A549 (cell line): ENCODE results near the gene LARGE2. TPM values are rescaled to one million over a fixed set of nuclear protein-coding genes. Genes with fewer than 3 reads are reported as not detected.

Source experiments
- ATAC-seq, 2 experiments: fragments of 200-7000 bp in 1 of 2; fragments of >200 bp in 1 of 2; cut with Nextera tagmentation in 1 of 2; cut with Tn5 transposase in 1 of 2; 3 replicates each; pipeline versions ENCODE4 v1.8.0 to v1.9.1; 2018 to 2020; ENCODE audit warnings: mild to moderate bottlenecking in 1 of 2, moderate library complexity in 1 of 2
- CTCF ChIA-PET: fragments of 300-600 bp; sonication (Branson Sonifier 250); formaldehyde crosslinking; extraction: SDS; loops from one replicate; lab custom pipeline; 2021; ENCODE audit warnings: antibody characterized with exemption, inconsistent platforms; lab: Yijun Ruan, JAX
- POLR2A ChIA-PET: fragments of 350-600 bp; formaldehyde crosslinking; extraction: SDS; loops from one replicate; lab custom pipeline; 2021; ENCODE audit warnings: antibody characterized with exemption, inconsistent platforms; lab: Yijun Ruan, JAX
- DNase-seq, 2 experiments: peaks; one replicate each; pipeline versions ENCODE4 v3.0.0 to v3.0.0-alpha.2; 2011 to 2016; ENCODE audit warnings: low read depth in 1 of 2, low spot score in 1 of 2
- FAIRE-seq: peaks from 2 replicates; lab custom pipeline; 2011; peaks lifted over from hg19 to GRCh38; lab: Jason Lieb, UNC
- H3K27ac ChIP-seq, 2 experiments: fragments of >200 bp; sonication (Bioruptor Twin); formaldehyde crosslinking; 3 replicates each; pipeline ENCODE4 v1.5.1; 2016 to 2017
- H3K4me1 ChIP-seq: fragments of >200 bp; sonication (Bioruptor Twin); formaldehyde crosslinking; 3 replicates; pipeline ENCODE4 v1.6.1; 2016
- H3K4me2 ChIP-seq: fragments of >200 bp; sonication (Bioruptor Twin); formaldehyde crosslinking; 3 replicates; pipeline ENCODE4 v1.6.1; 2016
- H3K4me3 ChIP-seq: fragments of >200 bp; sonication (Bioruptor Twin); formaldehyde crosslinking; 3 replicates; pipeline ENCODE4 v1.5.1; 2016
- H3K9me3 ChIP-seq: fragments of >200 bp; sonication (Bioruptor Twin); formaldehyde crosslinking; 3 replicates; pipeline ENCODE4 v1.6.1; 2016
- ATOH8 ChIP-seq: fragments of 250-450 bp; sonication (Bioruptor Pico); IDR thresholded peaks from 2 replicates; pipeline ENCODE4 v1.5.0; 2020; ENCODE audit warnings: low read depth, mild to moderate bottlenecking, moderate library complexity
- CBX2 ChIP-seq: fragments of 200-600 bp; sonication (generic); IDR thresholded peaks from 2 replicates; pipeline ENCODE4 v1.6.1; 2016; ENCODE audit warnings: low read depth, mild to moderate bottlenecking, borderline replicate concordance
- CBX8 ChIP-seq: fragments of 200-600 bp; sonication (generic); IDR thresholded peaks from 2 replicates; pipeline ENCODE4 v1.6.1; 2016
- EHMT2 ChIP-seq: fragments of 200-600 bp; sonication (generic); IDR thresholded peaks from 2 replicates; pipeline ENCODE4 v1.6.1; 2016; ENCODE audit warnings: antibody characterized with exemption, low read depth, mild to moderate bottlenecking, moderate library complexity
- EP300 ChIP-seq, 2 experiments: fragments of >200 bp; sonication (Bioruptor Twin); formaldehyde crosslinking; IDR thresholded peaks; 2 replicates in 1 of 2; 3 replicates in 1 of 2; pipeline ENCODE4 v1.6.1; 2016 to 2017
- FOSB ChIP-seq: fragments of 250-450 bp; sonication (Bioruptor Pico); IDR thresholded peaks from 2 replicates; pipeline ENCODE4 v1.5.0; 2020; ENCODE audit warnings: mild to moderate bottlenecking, moderate library complexity
- FOSL2 ChIP-seq, 2 experiments: fragments of 450-650 bp in 1 of 2; fragments of >200 bp in 1 of 2; sonication (Bioruptor Twin) in 1 of 2; formaldehyde crosslinking; IDR thresholded peaks; 2 replicates each; pipeline versions ENCODE4 v1.5.0 to v1.6.1; 2016 to 2020; ENCODE audit warnings: mild to moderate bottlenecking in 1 of 2, moderate library complexity in 1 of 2
- HDAC2 ChIP-seq: fragments of 200-600 bp; sonication (generic); IDR thresholded peaks from 2 replicates; pipeline ENCODE4 v1.6.1; 2016
- HES2 ChIP-seq: fragments of >200 bp; sonication (Bioruptor Twin); formaldehyde crosslinking; IDR thresholded peaks from 2 replicates; pipeline ENCODE4 v1.6.1; 2016
- HOXB5 ChIP-seq: fragments of 250-450 bp; sonication (Bioruptor Pico); IDR thresholded peaks from 2 replicates; pipeline ENCODE4 v1.5.0; 2020; ENCODE audit warnings: mild to moderate bottlenecking, moderate library complexity
- JUNB ChIP-seq: fragments of >200 bp; sonication (Bioruptor Twin); formaldehyde crosslinking; IDR thresholded peaks from 2 replicates; pipeline ENCODE4 v1.6.1; 2016
- KDM5A ChIP-seq: fragments of 200-600 bp; sonication (generic); IDR thresholded peaks from 2 replicates; pipeline ENCODE4 v1.6.1; 2016; ENCODE audit warnings: antibody characterized with exemption, mild to moderate bottlenecking
- MAFK ChIP-seq: fragments of 450-650 bp; IDR thresholded peaks from 2 replicates; pipeline ENCODE4 v1.6.1; 2014; ENCODE audit not compliant: partially characterized antibody
- NFE2L2 ChIP-seq: fragments of 150-350 bp; conservative IDR thresholded peaks from 2 replicates; pipeline ENCODE4 v1.6.1; 2014; ENCODE audit warnings: low read length
- POLR2A ChIP-seq: IDR thresholded peaks from 2 replicates; pipeline ENCODE4 v1.6.1; 2012; ENCODE audit warnings: mild to moderate bottlenecking, low read length
- POLR2AphosphoS2 ChIP-seq: conservative IDR thresholded peaks from 2 replicates; pipeline ENCODE4 v1.6.1; 2012; ENCODE audit warnings: low read length, improper control_type of control experiment, inconsistent platforms
- RCOR1 ChIP-seq: fragments of 150-350 bp; IDR thresholded peaks from 2 replicates; pipeline ENCODE4 v1.6.1; 2014; ENCODE audit warnings: antibody characterized with exemption, low read length, low read depth
- REST ChIP-seq: fragments of 200-600 bp; sonication (generic); IDR thresholded peaks from 2 replicates; pipeline ENCODE4 v1.6.1; 2016; ENCODE audit warnings: antibody characterized with exemption, mild to moderate bottlenecking, moderate library complexity
- TP53 ChIP-seq: fragments of 250-450 bp; sonication (Bioruptor Pico); IDR thresholded peaks from 2 replicates; pipeline ENCODE4 v1.5.0; 2021; ENCODE audit warnings: mild to moderate bottlenecking, moderate library complexity
- ZC3H11A ChIP-seq: fragments of 450-650 bp; IDR thresholded peaks from 2 replicates; pipeline ENCODE4 v1.6.1; 2014; ENCODE audit warnings: antibody characterized with exemption, mild to moderate bottlenecking
- ZNF302 ChIP-seq: fragments of 250-450 bp; sonication (Bioruptor Pico); IDR thresholded peaks from 2 replicates; pipeline ENCODE4 v1.9.0; 2021; ENCODE audit warnings: inconsistent platforms, mild to moderate bottlenecking, moderate library complexity
- WGBS: methylation state at CpG from one replicate; pipeline ENCODE4 v1.1.6; 2017; ENCODE audit errors: missing lambda C conversion rate; 5-methylcytosine and 5-hydroxymethylcytosine counted together
- polyA plus RNA-seq, 4 experiments: library from polyadenylated mRNA; depleted of rRNA in 3 of 4; stranded (reverse); fragments of >200 nt; fragmentation: RNase III in 1 of 4; extraction: RNeasy Plus Mini Kit Qiagen cat#74134 plus additional on column Dnase treatment in 1 of 4; gene quantifications; 2 replicates in 3 of 4; 3 replicates in 1 of 4; pipeline ENCODE4 v1.2.3, GENCODE V29; 2011 to 2017
- TF ChIP-seq, protein P1 (sequence below): IDR thresholded peaks from 2 replicates; pipeline ENCODE4 v1.6.1; 2012; ENCODE audit warnings: low read depth, borderline replicate concordance
- TF ChIP-seq, protein P2 (sequence below): fragments of >200 bp; sonication (Bioruptor Twin); formaldehyde crosslinking; IDR thresholded peaks from 3 replicates; pipeline ENCODE4 v1.5.1; 2016
- TF ChIP-seq, protein P3 (sequence below): IDR thresholded peaks from 2 replicates; pipeline ENCODE4 v1.6.1; 2012

LARGE2 gene
- polyA plus RNA-seq, 2 of the 4 experiments (the other 2 are of a cell fraction), result 0.97 to 2.3 TPM

- TF ChIP-seq HDAC2 (no peak), ZNF302 (no peak), NFE2L2 (no peak), ZC3H11A (no peak), MAFK (no peak), CBX8 (no peak), POLR2A (no peak), HES2 (no peak), FOSL2 (IDR thresholded peaks at IDR 0.05) (no peak), FOSL2 (CRISPR knock-in tag; IDR thresholded peaks at IDR 0.05) (no peak), EP300 (IDR thresholded peaks at IDR 0.05) (no peak), JUNB (no peak), EHMT2 (no peak), ATOH8 (no peak), POLR2AphosphoS2 (no peak)
- TF ChIP-seq, protein P1, sequence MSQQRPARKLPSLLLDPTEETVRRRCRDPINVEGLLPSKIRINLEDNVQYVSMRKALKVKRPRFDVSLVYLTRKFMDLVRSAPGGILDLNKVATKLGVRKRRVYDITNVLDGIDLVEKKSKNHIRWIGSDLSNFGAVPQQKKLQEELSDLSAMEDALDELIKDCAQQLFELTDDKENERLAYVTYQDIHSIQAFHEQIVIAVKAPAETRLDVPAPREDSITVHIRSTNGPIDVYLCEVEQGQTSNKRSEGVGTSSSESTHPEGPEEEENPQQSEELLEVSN, result no peak
- TF ChIP-seq, protein P2, sequence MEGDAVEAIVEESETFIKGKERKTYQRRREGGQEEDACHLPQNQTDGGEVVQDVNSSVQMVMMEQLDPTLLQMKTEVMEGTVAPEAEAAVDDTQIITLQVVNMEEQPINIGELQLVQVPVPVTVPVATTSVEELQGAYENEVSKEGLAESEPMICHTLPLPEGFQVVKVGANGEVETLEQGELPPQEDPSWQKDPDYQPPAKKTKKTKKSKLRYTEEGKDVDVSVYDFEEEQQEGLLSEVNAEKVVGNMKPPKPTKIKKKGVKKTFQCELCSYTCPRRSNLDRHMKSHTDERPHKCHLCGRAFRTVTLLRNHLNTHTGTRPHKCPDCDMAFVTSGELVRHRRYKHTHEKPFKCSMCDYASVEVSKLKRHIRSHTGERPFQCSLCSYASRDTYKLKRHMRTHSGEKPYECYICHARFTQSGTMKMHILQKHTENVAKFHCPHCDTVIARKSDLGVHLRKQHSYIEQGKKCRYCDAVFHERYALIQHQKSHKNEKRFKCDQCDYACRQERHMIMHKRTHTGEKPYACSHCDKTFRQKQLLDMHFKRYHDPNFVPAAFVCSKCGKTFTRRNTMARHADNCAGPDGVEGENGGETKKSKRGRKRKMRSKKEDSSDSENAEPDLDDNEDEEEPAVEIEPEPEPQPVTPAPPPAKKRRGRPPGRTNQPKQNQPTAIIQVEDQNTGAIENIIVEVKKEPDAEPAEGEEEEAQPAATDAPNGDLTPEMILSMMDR, result no peak
- no peaks in the 10 kb centered on the region for H3K4me1 ChIP-seq
- no peak overlapping the region for H3K27ac ChIP-seq
- ATAC-seq, result no peak
- H3K9me3 ChIP-seq, result no peaks in the 10 kb centered on the region
- H3K4me2 ChIP-seq, result no peak overlapping the region
- FAIRE-seq, result no peak
- WGBS, result 90% methylated on average over 1 of the region's 1 CpG
- H3K4me3 ChIP-seq, result no peak overlapping the region
- DNase-seq, result no peak
- CTCF ChIA-PET, result interaction anchor here (1.1 to 5.9 kb wide), 4 partner anchors 11 to 75 kb away, joined by 3 to 47 read pairs (median 4); no protein-coding TSS in a partner anchor
- POLR2A ChIA-PET, result no interaction called here
Measured at GRCh38 chr11:45947885-45948284, 25.4 kb downstream of the LARGE2 start.

- no peak for DNase-seq
- POLR2A ChIA-PET, result no interaction called here
Measured at GRCh38 chr11:45948356-45948755, 25.9 kb downstream of the LARGE2 start.

More at GRCh38 chr11:45948356-45948755, 25.9 kb downstream of the LARGE2 start:
- FAIRE-seq (no peak), ATAC-seq (no peak)
- Histone ChIP-seq H3K9me3 (no peaks in the 10 kb centered on the region), H3K4me1 (no peaks in the 10 kb centered on the region), H3K27ac (no peak overlapping the region), H3K4me3 (no peak overlapping the region), H3K4me2 (no peak overlapping the region)
- 97% methylated on average over 3 of the region's 3 CpGs for WGBS
- CTCF ChIA-PET, result interaction anchor here (0.6 to 5.9 kb wide), 5 partner anchors 11 to 76 kb away, joined by 3 to 47 read pairs (median 3); no protein-coding TSS in a partner anchor
- TF ChIP-seq REST, result no peak
- TF ChIP-seq KDM5A, result no peak
- TF ChIP-seq RCOR1, result no peak
- TF ChIP-seq JUNB, result no peak
- no peak for TF ChIP-seq CBX2
- no peak for TF ChIP-seq TP53
- TF ChIP-seq, protein P1, result no peak
- TF ChIP-seq, protein P3, sequence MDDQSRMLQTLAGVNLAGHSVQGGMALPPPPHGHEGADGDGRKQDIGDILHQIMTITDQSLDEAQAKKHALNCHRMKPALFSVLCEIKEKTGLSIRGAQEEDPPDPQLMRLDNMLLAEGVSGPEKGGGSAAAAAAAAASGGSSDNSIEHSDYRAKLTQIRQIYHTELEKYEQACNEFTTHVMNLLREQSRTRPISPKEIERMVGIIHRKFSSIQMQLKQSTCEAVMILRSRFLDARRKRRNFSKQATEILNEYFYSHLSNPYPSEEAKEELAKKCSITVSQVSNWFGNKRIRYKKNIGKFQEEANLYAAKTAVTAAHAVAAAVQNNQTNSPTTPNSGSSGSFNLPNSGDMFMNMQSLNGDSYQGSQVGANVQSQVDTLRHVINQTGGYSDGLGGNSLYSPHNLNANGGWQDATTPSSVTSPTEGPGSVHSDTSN, result no peak
- TF ChIP-seq HOXB5 (CRISPR knock-in tag), result no peak
- no peak for TF ChIP-seq FOSB (CRISPR knock-in tag)
